Stimulated activated CD4-positive, alpha-beta T cell treated with anti-CD3 and anti-CD28 coated beads, TNF-alpha, amount 100 ng/mL, for 4 hours (primary cell): Measurements from ENCODE around the gene FAM9A.
"Not testable (repeated sequence)": the region's sequence is repeated elsewhere in the genome, so short reads cannot be mapped to it uniquely, and the experiment has no call there.

Experiments used
- DNase-seq, 3 experiments: peaks; one replicate each; pipeline ENCODE4 v3.0.0-alpha.2; 2020; ENCODE audit warnings: low read depth in 3 of 3

Gene FAM9A

GRCh38 chrX:8803326-8803725 lies 2.1 kb upstream of the FAM9A start:
- DNase-seq = no peak

DNA sequence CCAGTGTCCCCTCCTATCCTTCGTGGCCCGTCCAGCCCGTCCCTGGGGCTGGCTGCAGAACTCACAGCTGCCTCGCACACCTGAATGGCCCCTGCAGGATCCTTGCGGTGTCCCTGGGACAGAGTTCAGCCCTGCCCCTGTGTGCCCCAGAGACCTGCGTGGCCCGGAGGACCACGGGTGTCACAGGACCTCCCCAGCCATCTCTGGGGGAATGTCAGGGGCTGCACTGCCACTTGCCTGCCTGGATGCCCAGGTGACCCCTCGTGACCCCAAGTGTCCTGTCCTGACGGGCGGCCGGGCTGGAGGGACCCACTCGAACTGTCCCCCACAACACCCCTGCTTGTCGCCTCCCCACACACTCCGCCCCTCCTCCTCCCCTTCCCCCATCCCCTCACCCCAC lies 832 bp downstream of the FAM9A start:
- not testable (repeated sequence) for DNase-seq

DNA sequence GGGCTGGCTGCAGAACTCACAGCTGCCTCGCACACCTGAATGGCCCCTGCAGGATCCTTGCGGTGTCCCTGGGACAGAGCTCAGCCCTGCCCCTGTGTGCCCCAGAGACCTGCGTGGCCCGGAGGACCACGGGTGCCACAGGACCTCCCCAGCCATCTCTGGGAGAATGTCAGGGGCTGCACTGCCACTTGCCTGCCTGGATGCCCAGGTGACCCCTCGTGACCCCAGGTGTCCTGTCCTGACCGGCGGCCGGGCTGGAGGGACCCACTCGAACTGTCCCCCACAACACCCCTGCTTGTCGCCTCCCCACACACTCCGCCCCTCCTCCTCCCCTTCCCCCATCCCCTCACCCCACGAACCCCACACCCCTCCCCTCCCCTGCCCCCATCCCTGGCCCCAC lies 1.9 kb downstream of the FAM9A start:
- DNase-seq = not testable (repeated sequence)

- DNase-seq = not testable (repeated sequence)
Observed at GRCh38 chrX:8798702-8799101, 2.5 kb downstream of the FAM9A start.

DNA sequence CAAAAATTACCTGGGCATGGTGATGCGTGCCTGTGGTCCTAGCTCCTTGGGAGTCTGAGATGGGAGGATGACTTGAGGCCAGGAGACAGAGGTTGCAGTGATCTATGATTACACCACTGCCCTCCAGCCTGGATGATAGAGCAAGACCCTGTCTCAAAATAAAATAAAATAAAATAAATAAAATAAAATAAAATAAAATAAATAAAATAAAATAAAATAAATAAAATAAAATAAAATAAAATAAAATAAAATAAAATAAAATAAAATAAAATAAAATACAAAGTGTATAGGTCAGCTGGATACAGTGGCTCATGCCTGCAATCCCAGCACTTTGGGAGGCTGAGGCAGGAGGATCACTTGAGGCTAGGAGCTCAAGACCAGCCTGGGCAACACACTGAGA lies 14.1 kb downstream of the FAM9A start:
- DNase-seq = not testable (repeated sequence)

- DNase-seq = no peak
Observed at GRCh38 chrX:8784162-8784561, 17.0 kb downstream of the FAM9A start.

- no peak for DNase-seq
Observed at GRCh38 chrX:8783714-8784098, 17.5 kb downstream of the FAM9A start.

DNA sequence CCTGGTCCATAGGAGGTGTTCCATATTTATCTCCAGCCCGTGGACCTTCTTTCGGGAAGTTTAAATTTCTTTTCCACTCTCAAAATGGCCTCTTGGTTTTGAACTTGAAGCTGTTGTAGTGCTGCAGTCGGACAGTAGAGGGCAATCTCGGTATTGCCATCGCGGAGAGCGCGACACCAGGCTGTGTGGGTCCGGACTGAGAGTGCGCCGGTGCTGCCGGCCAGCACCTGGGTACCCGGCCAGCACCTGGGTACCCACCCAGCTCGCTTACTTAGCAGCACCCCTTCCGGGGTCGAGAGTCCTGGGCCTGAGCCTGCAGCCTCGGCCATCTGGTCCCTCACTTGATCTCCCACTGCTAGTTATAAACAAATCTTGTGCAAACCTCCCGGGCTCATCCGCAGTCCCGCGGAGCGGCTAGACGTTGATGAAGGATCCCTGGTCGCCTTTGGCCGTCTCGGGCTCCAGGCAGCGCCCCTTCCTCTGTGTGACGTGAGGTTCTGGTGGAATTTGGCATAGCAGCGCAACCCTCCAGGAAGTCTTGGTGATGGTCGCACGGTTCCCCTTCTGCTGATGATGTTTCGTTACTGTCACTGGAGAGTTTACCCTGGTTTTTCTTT lies 18.0 kb downstream of the FAM9A start:
- DNase-seq = peak in 1 of 3 experiments; percentile 4

GRCh38 chrX:8782595-8782994 lies 18.6 kb downstream of the FAM9A start:
- DNase-seq = no peak

DNA sequence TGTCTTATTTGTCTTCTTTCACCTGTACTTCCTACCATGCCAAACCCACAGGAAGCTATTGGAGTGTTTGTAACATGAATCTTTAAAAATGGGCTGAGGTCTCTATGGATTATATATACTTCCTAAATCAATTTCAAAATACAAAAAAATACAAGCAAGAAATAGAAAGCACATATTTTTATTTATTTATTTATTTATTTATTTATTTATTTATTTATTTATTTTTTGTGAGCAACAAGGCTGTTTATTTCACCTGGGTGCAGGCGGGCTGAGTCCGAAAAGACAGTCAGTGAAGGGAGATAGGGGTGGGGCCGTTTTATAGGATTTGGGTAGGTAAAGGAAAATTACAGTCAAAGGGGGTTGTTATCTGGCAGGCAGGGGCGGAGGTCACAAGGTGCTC lies 19.3 kb downstream of the FAM9A start:
- DNase-seq = not testable (repeated sequence)

DNA sequence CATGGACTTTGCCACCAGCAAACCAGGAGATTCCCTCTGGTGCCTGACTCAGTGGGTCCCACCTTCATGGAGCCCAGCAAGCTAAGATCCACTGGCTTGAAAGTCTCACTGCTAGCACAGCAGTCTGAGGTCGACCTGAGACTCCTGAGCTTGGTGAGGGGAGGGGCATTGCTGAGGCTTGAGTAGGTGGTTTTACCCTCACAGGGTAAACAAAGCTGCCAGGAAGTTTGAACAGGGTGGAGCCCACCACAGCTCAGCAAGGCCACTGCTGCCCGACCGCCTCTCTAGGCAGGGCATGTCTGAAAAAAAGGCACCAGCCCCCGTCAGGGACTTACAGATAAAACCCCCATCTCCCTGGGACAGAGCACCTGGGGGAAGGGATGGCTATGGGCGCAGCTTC lies 28.1 kb downstream of the FAM9A start:
- DNase-seq = no peak

- DNase-seq = no peak
Observed at GRCh38 chrX:8760021-8760420, 41.2 kb downstream of the FAM9A start.

- DNase-seq = not testable (repeated sequence)
Observed at GRCh38 chrX:8758706-8759105, 42.5 kb downstream of the FAM9A start.

GRCh38 chrX:8757609-8758389 lies 43.4 kb downstream of the FAM9A start:
- not testable (repeated sequence) for DNase-seq

GRCh38 chrX:8755813-8756212 lies 45.4 kb downstream of the FAM9A start:
- no peak for DNase-seq

DNA sequence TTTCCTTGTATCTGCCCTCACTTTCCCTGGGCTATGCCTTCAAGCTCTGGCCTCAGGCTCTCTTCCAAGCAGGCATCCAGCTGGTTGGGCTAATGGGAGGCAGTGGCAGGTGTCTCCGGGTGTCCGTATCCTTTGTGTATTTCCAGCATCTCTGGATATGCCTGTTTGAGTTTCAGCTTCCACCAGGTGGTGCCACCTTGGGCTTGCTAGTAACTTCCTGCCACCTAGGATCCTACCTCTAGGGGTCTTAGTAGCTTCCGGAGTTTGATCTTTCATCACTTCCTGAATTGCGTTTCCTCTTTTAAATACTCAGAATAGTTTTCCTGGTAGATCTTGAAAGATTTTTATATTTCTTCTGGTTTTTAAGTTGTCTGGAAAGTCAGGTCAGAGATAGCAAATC lies 46.1 kb downstream of the FAM9A start:
- no peak for DNase-seq

- DNase-seq = no peak
Observed at GRCh38 chrX:8749697-8750096, 51.5 kb downstream of the FAM9A start.

DNA sequence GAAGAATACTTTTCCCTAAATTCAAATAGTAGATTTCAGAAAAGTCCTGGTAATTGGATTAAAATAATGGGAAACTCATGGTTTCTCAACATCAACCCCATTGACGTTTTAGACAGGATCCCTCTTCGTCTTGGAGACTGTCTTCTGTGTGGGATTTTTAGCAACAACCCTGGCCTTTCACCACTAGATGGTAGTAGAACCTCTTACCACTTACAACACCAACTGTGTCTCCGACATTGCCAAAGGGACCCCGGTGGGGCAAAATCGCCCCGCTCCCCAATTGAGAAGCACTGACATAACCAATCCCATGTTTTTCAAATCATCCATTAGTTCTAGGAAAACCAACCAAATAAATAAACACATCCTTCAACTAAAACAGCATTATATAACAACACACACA lies 52.3 kb downstream of the FAM9A start:
- no peak for DNase-seq

GRCh38 chrX:8743126-8743732 lies 58.0 kb downstream of the FAM9A start:
- DNase-seq = peak; percentile 5 to 29 (median 27)

DNA sequence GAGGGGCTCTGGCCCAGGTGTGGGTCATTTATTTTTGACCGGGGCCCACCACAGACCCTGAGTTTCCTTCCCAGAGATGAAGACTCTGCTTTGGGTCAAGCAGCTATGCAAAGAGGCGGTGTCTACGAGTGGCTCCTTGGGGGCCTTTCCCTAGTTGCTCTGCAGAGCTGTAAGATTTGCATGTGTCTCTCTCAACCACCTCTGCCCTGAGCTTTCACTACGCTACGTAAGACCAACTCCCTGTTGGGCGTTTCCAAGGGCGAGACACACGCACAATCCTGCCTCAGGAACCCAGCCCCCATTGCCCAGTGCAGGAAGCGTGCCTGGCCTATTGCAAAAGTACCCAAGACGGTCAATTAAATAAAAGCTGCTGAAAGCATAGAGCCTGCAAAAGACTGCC lies 59.2 kb downstream of the FAM9A start:
- DNase-seq = no peak
